Spleen (tissue), 7 donors: ENCODE results near the gene JADE1.

Experiments
- CTCF ChIP-seq, 11 experiments: fragments of 200-600 bp in 7 of 11; fragments of 450-650 bp in 4 of 11; sonication (generic) in 4 of 11; IDR thresholded peaks in 8 of 11; conservative IDR thresholded peaks in 3 of 11; 1 replicate in 7 of 11; 2 replicates in 4 of 11; pipeline versions ENCODE4 v1.4.0 to v1.8.0; 2016 to 2021; ENCODE audit warnings: antibody characterized with exemption in 11 of 11, inconsistent platforms in 4 of 11, mild to moderate bottlenecking in 1 of 11
- POLR2A ChIP-seq, 3 donors: fragments of 450-650 bp; IDR thresholded peaks; one replicate each; pipeline ENCODE4 v1.5.1; 2017; ENCODE audit warnings: antibody characterized with exemption in 3 of 3, mild to moderate bottlenecking in 1 of 3
- POLR2AphosphoS5 ChIP-seq, 3 donors: sonication (generic); formaldehyde crosslinking; IDR thresholded peaks; one replicate each; pipeline ENCODE4 v1.5.1; 2017; ENCODE audit warnings: antibody characterized with exemption in 3 of 3
- donor health status: DM: no; HTN: no; CAD: no; lungs with moderate emphysema.
- donor health status: DM: no; HTN: no; CAD: no.
- donor health status: DM: no; HTN: no; CAD: no.

DNA sequence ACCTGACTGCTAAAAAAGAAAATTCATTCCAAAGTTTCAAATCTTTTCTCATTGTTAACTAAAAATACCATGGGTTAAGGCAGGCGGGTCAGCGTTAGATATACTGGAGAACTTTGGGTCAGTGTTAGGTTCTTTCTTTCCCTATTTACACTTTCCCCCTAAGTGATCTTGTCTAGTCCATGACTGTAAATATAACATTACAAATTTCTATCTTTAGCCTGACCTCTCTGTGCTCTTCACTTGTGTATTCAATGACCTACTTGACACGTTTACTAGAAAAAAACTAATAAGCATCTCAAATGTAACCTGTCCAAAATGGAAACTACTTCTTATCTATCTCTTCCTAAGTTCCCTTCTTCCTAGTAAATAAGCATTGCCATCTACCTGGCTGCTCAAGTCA, 95.3 kb downstream of the JADE1 start:
- no peak for TF ChIP-seq POLR2A (IDR thresholded peaks at IDR 0.05)
- TF ChIP-seq CTCF (IDR thresholded peaks at IDR 0.05 in 8 of 11, conservative IDR thresholded peaks at IDR 0.05 in 3 of 11), result no peak
- no peak for TF ChIP-seq POLR2AphosphoS5 (IDR thresholded peaks at IDR 0.05)
